ENCODE data around the gene POTEI.
"Not testable (repeated sequence)": the region's sequence is repeated elsewhere in the genome, so short reads cannot be mapped to it uniquely, and the experiment has no call there.

Gene POTEI

GRCh38 chr2:130520992-130521391, 11.9 kb upstream of the POTEI start, which contains the start of gene CFC1B:
Gene CFC1B (plus strand): TSS chr2:130521222. CDS start chr2:130521485, 263 bp downstream.
- not testable (repeated sequence) for H3K4me3 Mint-ChIP-seq; H3K9me3 Mint-ChIP-seq; H3K4me1 Mint-ChIP-seq (ENCODE audit: low read depth); H3K27ac Mint-ChIP-seq; H3K36me3 Mint-ChIP-seq (ENCODE audit: low read depth); H3K27me3 Mint-ChIP-seq

DNA sequence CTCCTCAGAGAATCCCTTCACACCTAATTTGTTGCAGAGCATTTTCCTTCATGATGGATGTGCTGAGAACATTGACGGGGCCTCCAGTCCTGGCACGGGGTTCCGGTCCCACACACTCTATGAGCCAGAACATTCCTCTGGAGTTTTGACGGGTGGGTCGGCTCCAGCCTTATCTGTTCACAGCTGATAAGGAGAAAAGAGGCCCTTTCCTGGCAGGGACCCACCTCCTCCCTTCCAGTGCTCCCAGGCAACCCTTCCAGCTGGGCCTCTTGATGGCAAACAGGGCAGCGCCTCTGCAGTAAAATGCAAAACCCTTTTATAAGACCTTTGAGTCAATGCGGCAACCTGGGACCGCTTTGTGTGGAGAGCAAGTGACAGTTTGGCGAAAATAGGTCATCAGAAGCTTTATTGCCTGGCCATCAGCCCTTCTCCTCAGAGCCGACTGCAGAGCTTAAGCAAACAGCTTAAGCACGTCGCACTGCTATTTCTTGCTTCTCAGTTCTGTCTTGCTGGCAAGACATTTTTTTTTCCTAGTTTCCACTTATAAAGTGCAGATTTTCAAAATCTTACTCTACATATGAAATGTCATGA, 9.5 kb upstream of the POTEI start:
- not testable (repeated sequence) for H3K4me3 Mint-ChIP-seq; H3K36me3 Mint-ChIP-seq (ENCODE audit: low read depth); H3K9me3 Mint-ChIP-seq; H3K27ac Mint-ChIP-seq; H3K4me1 Mint-ChIP-seq (ENCODE audit: low read depth); H3K27me3 Mint-ChIP-seq

DNA sequence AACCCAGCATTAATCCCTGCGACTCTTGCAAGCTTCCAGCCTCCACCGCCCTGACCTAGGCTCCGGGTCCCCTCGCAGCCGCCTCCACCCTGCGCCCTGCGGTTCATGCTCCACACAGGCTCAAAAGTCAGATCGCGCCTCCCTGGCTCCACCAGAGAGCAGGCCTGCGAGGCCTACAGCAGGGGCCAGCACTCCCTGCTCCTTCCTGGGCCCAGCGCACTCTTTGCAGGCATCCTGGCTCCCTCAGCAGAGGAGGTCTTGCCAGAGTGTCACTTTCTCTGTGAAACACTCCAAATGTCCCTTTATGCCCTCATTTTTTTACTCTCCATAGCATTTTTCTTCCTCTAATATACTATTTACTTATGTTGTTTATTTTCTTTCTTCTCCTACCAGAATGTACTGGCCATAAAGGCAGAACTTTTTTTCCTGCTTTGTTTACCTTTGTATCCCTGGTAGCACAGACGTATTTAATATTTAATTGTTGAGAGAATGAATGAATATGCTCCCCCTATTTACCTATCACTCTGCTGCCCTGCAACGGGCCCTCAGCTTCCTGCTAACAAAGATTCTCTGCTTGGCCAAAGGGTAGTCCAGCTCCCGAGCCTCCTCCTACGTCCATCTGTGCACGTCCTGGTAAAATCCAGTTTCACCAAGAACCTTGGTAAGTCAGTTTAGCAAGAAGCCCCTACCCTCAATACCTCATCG, 2.8 kb upstream of the POTEI start:
- H3K27me3 Mint-ChIP-seq; H3K9me3 Mint-ChIP-seq; H3K27ac Mint-ChIP-seq; H3K4me3 Mint-ChIP-seq; H3K4me1 Mint-ChIP-seq (ENCODE audit: low read depth); H3K36me3 Mint-ChIP-seq (ENCODE audit: low read depth): not testable (repeated sequence)

- not testable (repeated sequence) for H3K4me3 Mint-ChIP-seq; H3K27ac Mint-ChIP-seq; H3K36me3 Mint-ChIP-seq (ENCODE audit: low read depth); H3K27me3 Mint-ChIP-seq; H3K9me3 Mint-ChIP-seq; H3K4me1 Mint-ChIP-seq (ENCODE audit: low read depth)
These were observed 1.9 kb upstream of the POTEI start for GRCh38 chr2:130510807-130511746.

GRCh38 chr2:130491073-130491472, 18.1 kb downstream of the POTEI start:
- not testable (repeated sequence) for H3K27me3 Mint-ChIP-seq; H3K4me3 Mint-ChIP-seq; H3K36me3 Mint-ChIP-seq (ENCODE audit: low read depth); H3K4me1 Mint-ChIP-seq (ENCODE audit: low read depth); H3K27ac Mint-ChIP-seq; H3K9me3 Mint-ChIP-seq

- H3K4me3 Mint-ChIP-seq; H3K27ac Mint-ChIP-seq; H3K9me3 Mint-ChIP-seq; H3K27me3 Mint-ChIP-seq; H3K36me3 Mint-ChIP-seq (ENCODE audit: low read depth); H3K4me1 Mint-ChIP-seq (ENCODE audit: low read depth): not testable (repeated sequence)
These were observed 53.7 kb downstream of the POTEI start for GRCh38 chr2:130455413-130455812.

DNA sequence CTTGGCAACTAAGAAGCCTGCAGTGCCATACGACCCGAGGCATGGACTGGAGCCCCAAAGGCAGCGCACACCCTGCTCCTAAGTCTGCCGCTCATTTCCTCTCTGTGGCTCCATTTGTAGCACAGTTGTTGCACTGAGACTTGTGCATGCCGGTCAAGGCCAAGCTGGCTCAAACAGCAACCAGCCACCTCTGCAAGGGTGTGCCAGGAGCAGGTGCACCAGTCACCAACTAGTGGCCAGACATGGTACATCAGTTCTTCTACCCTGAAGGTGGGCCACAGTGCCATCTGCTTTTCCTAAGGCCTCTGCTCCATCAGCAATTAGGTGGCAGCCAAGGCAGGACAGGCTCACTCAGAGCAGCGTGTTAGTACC, 54.4 kb downstream of the POTEI start:
- H3K27ac Mint-ChIP-seq; H3K4me3 Mint-ChIP-seq; H3K27me3 Mint-ChIP-seq; H3K36me3 Mint-ChIP-seq (ENCODE audit: low read depth); H3K9me3 Mint-ChIP-seq; H3K4me1 Mint-ChIP-seq (ENCODE audit: low read depth): not testable (repeated sequence)

GRCh38 chr2:130453955-130454711, 55.0 kb downstream of the POTEI start:
- H3K27me3 Mint-ChIP-seq; H3K27ac Mint-ChIP-seq; H3K4me3 Mint-ChIP-seq; H3K9me3 Mint-ChIP-seq; H3K4me1 Mint-ChIP-seq (ENCODE audit: low read depth); H3K36me3 Mint-ChIP-seq (ENCODE audit: low read depth): not testable (repeated sequence)

DNA sequence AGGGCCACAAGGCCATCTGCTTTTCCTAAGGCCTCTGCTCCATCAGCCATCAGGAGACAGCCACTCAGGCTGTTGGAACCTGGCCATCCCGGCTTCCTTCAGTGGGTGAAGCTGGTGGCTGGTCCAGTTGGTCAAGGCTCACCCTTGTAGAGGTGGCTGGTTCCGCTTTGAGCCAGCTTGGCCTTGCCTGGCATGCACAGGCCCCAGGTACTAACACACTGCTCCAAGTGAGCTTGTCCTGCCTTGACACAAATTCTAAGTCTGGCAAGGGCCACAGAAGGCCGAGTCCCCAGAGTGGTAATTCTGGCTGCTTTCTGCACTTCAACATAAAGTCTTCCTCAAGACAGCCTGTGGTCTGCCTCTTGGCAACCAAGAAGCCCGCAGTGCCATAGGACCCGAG, 56.2 kb downstream of the POTEI start:
- not testable (repeated sequence) for H3K9me3 Mint-ChIP-seq; H3K4me3 Mint-ChIP-seq; H3K4me1 Mint-ChIP-seq (ENCODE audit: low read depth); H3K27ac Mint-ChIP-seq; H3K27me3 Mint-ChIP-seq; H3K36me3 Mint-ChIP-seq (ENCODE audit: low read depth)

DNA sequence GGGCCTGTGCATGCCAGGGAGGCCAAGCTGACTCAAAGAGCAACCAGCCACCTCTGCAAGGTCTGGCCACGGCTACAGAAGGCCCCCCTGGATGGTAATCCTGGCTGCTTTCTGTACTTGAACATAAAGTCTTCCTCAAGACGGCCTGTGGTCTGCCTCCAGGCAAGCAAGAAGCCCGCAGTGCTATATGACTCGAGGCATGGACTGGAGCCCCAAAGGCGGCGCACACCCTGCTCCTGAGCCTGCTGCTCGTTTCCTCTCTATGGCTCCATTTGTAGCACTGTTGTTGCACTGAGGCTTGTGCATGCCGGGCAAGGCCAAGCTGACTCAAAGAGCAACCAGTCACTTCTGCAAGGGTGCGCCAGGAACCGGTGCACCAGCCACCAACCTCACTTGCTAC, 57.3 kb downstream of the POTEI start:
- H3K27me3 Mint-ChIP-seq; H3K9me3 Mint-ChIP-seq; H3K4me3 Mint-ChIP-seq; H3K4me1 Mint-ChIP-seq (ENCODE audit: low read depth); H3K36me3 Mint-ChIP-seq (ENCODE audit: low read depth); H3K27ac Mint-ChIP-seq: not testable (repeated sequence)

DNA sequence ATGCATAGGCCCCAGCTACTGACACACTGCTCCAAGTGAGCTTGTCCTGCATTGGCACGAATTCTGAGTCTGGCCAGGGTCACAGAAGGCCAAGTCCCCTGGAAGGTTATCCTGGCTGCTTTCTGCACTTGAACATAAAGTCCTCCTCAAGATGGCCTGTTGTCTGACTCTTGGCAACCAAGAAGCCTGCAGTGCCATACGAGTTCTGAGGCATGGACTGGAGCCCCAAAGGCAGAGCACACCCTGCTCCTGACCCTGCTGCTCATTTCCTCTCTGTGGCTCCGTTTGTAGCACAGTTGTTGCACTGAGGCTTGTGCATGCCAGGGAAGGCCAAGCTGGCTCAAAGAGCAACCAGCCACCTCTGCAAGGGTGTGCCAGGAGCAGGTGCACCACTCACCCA, 57.9 kb downstream of the POTEI start:
- H3K27ac Mint-ChIP-seq; H3K27me3 Mint-ChIP-seq; H3K36me3 Mint-ChIP-seq (ENCODE audit: low read depth); H3K4me1 Mint-ChIP-seq (ENCODE audit: low read depth); H3K9me3 Mint-ChIP-seq; H3K4me3 Mint-ChIP-seq: not testable (repeated sequence)

DNA sequence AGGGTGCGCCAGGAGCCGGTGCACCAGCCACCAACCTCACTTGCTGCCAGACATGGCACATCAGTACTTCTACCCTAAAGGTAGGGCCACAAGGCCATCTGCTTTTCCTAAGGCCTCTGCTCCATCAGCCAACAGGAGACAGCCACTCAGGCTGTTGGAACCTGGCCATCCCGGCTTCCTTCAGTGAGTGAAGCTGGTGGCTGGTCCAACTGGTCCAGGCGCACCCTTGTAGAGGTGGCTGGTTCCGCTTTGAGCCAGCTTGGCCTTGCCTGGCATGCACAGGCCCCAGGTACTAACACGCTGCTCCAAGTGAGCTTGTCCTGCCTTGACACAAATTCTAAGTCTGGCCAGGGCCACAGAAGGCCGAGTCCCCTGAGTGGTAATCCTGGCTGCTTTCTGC, 58.8 kb downstream of the POTEI start:
- not testable (repeated sequence) for H3K27me3 Mint-ChIP-seq; H3K4me1 Mint-ChIP-seq (ENCODE audit: low read depth); H3K9me3 Mint-ChIP-seq; H3K4me3 Mint-ChIP-seq; H3K36me3 Mint-ChIP-seq (ENCODE audit: low read depth); H3K27ac Mint-ChIP-seq

DNA sequence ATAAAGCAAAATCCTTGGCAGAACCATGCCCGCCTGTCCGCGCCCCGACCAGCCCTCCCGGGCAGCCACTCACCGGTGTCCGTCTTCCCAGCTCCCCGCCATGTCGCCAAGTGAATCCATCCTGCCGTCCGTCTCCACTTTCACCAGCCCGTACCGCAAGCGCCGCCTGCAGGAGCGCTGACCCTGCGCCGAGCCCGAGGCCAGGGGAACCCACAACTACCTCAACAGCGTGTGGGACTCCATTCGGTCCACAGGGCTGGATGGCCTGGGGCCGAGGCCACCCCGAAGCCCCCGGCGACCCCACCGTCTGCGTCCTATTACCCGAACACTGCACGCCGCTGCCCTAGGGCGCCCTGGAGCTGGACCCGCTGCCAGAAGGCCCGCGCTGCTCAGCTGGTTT, 81.5 kb downstream of the POTEI start:
- H3K27ac Mint-ChIP-seq; H3K9me3 Mint-ChIP-seq; H3K4me1 Mint-ChIP-seq (ENCODE audit: low read depth); H3K36me3 Mint-ChIP-seq (ENCODE audit: low read depth): not testable (repeated sequence)
- Mint-ChIP-seq H3K27me3 (peaks cover 17% of the 10 kb centered on the region), H3K4me3 (peak overlapping the region; percentile 56)

DNA sequence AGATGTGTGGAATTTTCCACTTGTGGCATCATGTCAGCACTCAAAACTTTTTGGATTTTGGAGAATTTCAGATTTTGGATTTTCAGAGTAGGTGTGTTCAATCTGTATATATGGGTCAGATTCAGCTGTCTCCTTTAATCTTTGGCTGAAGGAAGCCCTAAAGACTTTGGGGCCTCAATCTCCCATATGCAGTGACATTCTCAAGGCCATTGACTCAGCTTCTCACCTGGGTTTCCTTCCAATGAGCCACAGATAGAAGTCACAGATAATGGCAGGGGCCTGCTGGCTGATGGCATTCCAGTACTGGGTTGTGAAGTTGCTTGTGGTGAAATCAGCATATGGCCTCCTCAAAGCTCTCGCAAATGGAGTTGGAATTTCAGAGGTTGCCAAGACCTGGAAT, 90.3 kb downstream of the POTEI start:
- H3K9me3 Mint-ChIP-seq; H3K4me1 Mint-ChIP-seq (ENCODE audit: low read depth); H3K4me3 Mint-ChIP-seq; H3K27me3 Mint-ChIP-seq; H3K36me3 Mint-ChIP-seq (ENCODE audit: low read depth); H3K27ac Mint-ChIP-seq: not testable (repeated sequence)

GRCh38 chr2:130416693-130417092, 92.4 kb downstream of the POTEI start:
- not testable (repeated sequence) for H3K27me3 Mint-ChIP-seq; H3K36me3 Mint-ChIP-seq (ENCODE audit: low read depth); H3K4me3 Mint-ChIP-seq; H3K9me3 Mint-ChIP-seq; H3K27ac Mint-ChIP-seq; H3K4me1 Mint-ChIP-seq (ENCODE audit: low read depth)
